Measurements from ENCODE around the gene APLP1.

Gene APLP1

DNA sequence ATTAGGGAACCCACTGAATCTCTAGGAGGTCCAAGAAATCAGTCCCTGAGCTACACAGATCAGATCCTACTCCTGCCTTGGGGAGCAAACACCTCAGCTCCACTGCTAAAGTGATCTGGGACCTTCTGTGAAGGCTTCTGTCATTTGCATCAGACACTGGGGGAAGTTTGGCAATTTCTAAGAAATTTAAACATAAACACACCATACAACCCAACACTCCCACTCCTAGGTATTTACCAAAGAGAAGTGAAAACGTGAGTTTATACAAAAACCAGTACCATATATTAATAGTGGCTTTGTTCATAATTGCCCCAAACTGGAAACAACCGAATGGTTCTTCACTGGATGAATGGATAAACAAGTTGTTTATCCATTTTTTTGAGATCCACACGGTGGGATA, 47.1 kb downstream of the APLP1 start:
- DNase-seq (ENCODE audit: extremely low spot score), result no peak
- TF ChIP-seq L3MBTL2 (conservative IDR thresholded peaks at IDR 0.05) (no peak), BHLHE40 (IDR thresholded peaks at IDR 0.05; ENCODE audit: borderline replicate concordance) (no peak), ZNF384 (IDR thresholded peaks at IDR 0.05) (no peak), SP1 (IDR thresholded peaks at IDR 0.05) (no peak), FOXK2 (IDR thresholded peaks at IDR 0.05) (no peak), NFRKB (IDR thresholded peaks at IDR 0.05) (no peak), FOXA1 (IDR thresholded peaks at IDR 0.05) (no peak), ELF4 (IDR thresholded peaks at IDR 0.05) (no peak), SUZ12 (IDR thresholded peaks at IDR 0.05) (no peak), PKNOX1 (IDR thresholded peaks at IDR 0.05) (no peak), LEF1 (IDR thresholded peaks at IDR 0.05; ENCODE audit: borderline replicate concordance) (no peak), ARNT (IDR thresholded peaks at IDR 0.05) (no peak), FOXM1 (IDR thresholded peaks at IDR 0.05; ENCODE audit: borderline replicate concordance) (no peak)
- ChIA-PET CTCF (no interaction called here), POLR2A (no interaction called here)

- no peak for DNase-seq (ENCODE audit: extremely low spot score)
- POLR2A ChIA-PET, result no interaction called here
- no peak for TF ChIP-seq ZNF384 (IDR thresholded peaks at IDR 0.05)
- TF ChIP-seq FOXK2 (IDR thresholded peaks at IDR 0.05), result no peak
- no peak for TF ChIP-seq PKNOX1 (IDR thresholded peaks at IDR 0.05)
- no peak for TF ChIP-seq FOXM1 (IDR thresholded peaks at IDR 0.05; ENCODE audit: borderline replicate concordance)
- no peak for TF ChIP-seq SP1 (IDR thresholded peaks at IDR 0.05)
- no peak for TF ChIP-seq L3MBTL2 (conservative IDR thresholded peaks at IDR 0.05)
- no peak for TF ChIP-seq ELF4 (IDR thresholded peaks at IDR 0.05)
- TF ChIP-seq HDGF (IDR thresholded peaks at IDR 0.05; ENCODE audit: borderline replicate concordance), result no peak
- TF ChIP-seq TARDBP (IDR thresholded peaks at IDR 0.05), result no peak
- TF ChIP-seq SUZ12 (IDR thresholded peaks at IDR 0.05), result no peak
- TF ChIP-seq ARNT (IDR thresholded peaks at IDR 0.05), result no peak
- CTCF ChIA-PET, result no interaction called here
Measured at GRCh38 chr19:35919306-35919705, 50.9 kb downstream of the APLP1 start.

DNA sequence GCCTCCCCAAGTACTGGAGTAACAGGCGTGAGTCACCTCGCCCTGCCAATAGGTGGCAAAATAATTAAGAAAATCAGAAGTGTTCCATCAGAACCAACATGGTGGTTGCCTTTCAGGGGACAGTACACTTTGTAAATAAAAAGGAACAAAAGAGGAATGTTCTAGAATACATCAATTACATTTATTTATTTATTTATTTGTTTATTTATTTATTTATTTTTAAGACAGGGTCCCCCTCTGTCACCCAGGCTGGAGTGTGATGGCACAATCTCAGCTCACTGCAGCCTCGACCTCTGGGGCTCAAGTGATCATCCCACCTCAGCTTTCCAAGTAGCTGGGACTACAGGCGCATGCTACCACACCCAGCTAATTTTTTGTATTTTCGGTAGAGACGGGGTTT, 52.6 kb downstream of the APLP1 start:
- CTCF ChIA-PET, result interaction anchor here (0.6 kb wide), 1 partner anchor 29 kb away, joined by 3 read pairs; no protein-coding TSS in a partner anchor

DNA sequence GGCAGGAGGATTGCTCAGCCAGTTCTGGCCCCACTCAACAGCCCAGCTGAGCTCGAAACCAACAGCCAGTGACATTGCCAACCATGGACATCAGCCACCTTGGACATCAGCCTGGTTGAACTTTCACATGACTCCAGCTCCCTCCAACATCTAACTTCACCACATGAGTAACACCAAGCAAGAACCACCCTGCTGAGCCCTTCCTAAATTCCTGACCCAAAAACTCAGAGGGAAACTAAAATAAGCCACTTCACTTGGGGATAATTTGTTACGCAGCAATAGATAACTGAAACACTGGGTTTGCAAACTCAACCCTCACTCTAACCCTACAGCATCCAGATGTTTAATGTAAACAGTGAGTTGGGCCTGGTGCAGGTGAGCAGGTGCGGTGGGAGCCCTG, 57.1 kb downstream of the APLP1 start:
- CTCF ChIA-PET, result interaction anchor here (0.6 kb wide), 1 partner anchor 66 kb away, joined by 3 read pairs; no protein-coding TSS in a partner anchor
- POLR2A ChIA-PET, result interaction anchor here (0.6 to 0.9 kb wide), 2 partner anchors 42 to 91 kb away, joined by 3 read pairs; no protein-coding TSS in a partner anchor
- TF ChIP-seq HDGF (IDR thresholded peaks at IDR 0.05; ENCODE audit: borderline replicate concordance), result no peak
- no peak for TF ChIP-seq TARDBP (IDR thresholded peaks at IDR 0.05)
- TF ChIP-seq ARNT (IDR thresholded peaks at IDR 0.05), result no peak
- TF ChIP-seq CTBP1 (IDR thresholded peaks at IDR 0.05; ENCODE audit: borderline replicate concordance), result no peak
- TF ChIP-seq SUZ12 (IDR thresholded peaks at IDR 0.05), result no peak
- no peak for TF ChIP-seq L3MBTL2 (conservative IDR thresholded peaks at IDR 0.05)
- no peak for TF ChIP-seq PKNOX1 (IDR thresholded peaks at IDR 0.05)
- TF ChIP-seq FOXK2 (IDR thresholded peaks at IDR 0.05), result no peak
- TF ChIP-seq ZNF384 (IDR thresholded peaks at IDR 0.05), result no peak
- no peak for TF ChIP-seq SP1 (IDR thresholded peaks at IDR 0.05)
- TF ChIP-seq FOXM1 (IDR thresholded peaks at IDR 0.05; ENCODE audit: borderline replicate concordance), result no peak
- TF ChIP-seq LEF1 (IDR thresholded peaks at IDR 0.05; ENCODE audit: borderline replicate concordance), result no peak
- no peak for TF ChIP-seq FOXA1 (IDR thresholded peaks at IDR 0.05)
- TF ChIP-seq NFRKB (IDR thresholded peaks at IDR 0.05), result no peak
- TF ChIP-seq BHLHE40 (IDR thresholded peaks at IDR 0.05; ENCODE audit: borderline replicate concordance), result no peak
- no peak for DNase-seq (ENCODE audit: extremely low spot score)

More for the DNA sequence above, 52.6 kb downstream of the APLP1 start:
- POLR2A ChIA-PET, result interaction anchor here (1.6 kb wide), 1 partner anchor 20 kb away, joined by 3 read pairs; the partner anchor contains the start of gene NFKBID
- DNase-seq (ENCODE audit: extremely low spot score), result no peak
- TF ChIP-seq FOXM1 (IDR thresholded peaks at IDR 0.05; ENCODE audit: borderline replicate concordance) (no peak), FOXA1 (IDR thresholded peaks at IDR 0.05) (no peak), SP1 (IDR thresholded peaks at IDR 0.05) (no peak), LEF1 (IDR thresholded peaks at IDR 0.05; ENCODE audit: borderline replicate concordance) (no peak), ELF4 (IDR thresholded peaks at IDR 0.05) (no peak), ZNF384 (IDR thresholded peaks at IDR 0.05) (no peak), SUZ12 (IDR thresholded peaks at IDR 0.05) (no peak), HDGF (IDR thresholded peaks at IDR 0.05; ENCODE audit: borderline replicate concordance) (no peak), FOXK2 (IDR thresholded peaks at IDR 0.05) (no peak), ARNT (IDR thresholded peaks at IDR 0.05) (no peak), BHLHE40 (IDR thresholded peaks at IDR 0.05; ENCODE audit: borderline replicate concordance) (no peak), PKNOX1 (IDR thresholded peaks at IDR 0.05) (no peak), TARDBP (IDR thresholded peaks at IDR 0.05) (no peak), L3MBTL2 (conservative IDR thresholded peaks at IDR 0.05) (no peak), CTBP1 (IDR thresholded peaks at IDR 0.05; ENCODE audit: borderline replicate concordance) (no peak), NFRKB (IDR thresholded peaks at IDR 0.05) (no peak)

DNA sequence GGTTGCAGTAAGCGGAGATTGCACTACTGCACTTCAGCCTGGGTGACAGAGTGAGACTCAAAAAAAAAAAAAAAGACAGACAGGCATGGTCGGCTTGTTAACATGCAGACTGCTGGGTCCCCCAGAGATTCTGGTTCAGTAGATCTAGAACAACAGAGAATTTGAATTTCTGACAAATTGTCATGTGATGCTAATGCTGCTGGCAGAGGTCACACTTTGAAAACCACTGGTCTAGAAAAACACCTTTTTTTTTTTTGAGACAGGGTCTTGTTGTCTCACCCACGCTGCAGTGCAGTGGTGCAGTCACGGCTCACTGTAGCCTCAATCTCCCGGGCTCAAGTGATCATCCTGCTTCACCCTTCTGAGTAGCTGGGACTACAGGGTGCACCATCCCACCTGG, 60.1 kb downstream of the APLP1 start:
- no peak for DNase-seq (ENCODE audit: extremely low spot score)
- no peak for TF ChIP-seq ELF4 (IDR thresholded peaks at IDR 0.05)
- no peak for TF ChIP-seq BHLHE40 (IDR thresholded peaks at IDR 0.05; ENCODE audit: borderline replicate concordance)
- no peak for TF ChIP-seq NFRKB (IDR thresholded peaks at IDR 0.05)
- CTCF ChIA-PET, result no interaction called here
- POLR2A ChIA-PET, result no interaction called here

Measured in HEK293T (cell line).